SH-SY5Y (cell line): ENCODE measurements around the gene EFHC2.

Source experiments
- GATA2 ChIP-seq: IDR thresholded peaks from 2 replicates; pipeline ENCODE4 v1.6.1; 2011; ENCODE audit warnings: mild to moderate bottlenecking, low read depth, low read length
- GATA3 ChIP-seq: IDR thresholded peaks from 2 replicates; pipeline ENCODE4 v1.6.1; 2011; ENCODE audit warnings: low read depth, mild to moderate bottlenecking, low read length, moderate library complexity

DNA sequence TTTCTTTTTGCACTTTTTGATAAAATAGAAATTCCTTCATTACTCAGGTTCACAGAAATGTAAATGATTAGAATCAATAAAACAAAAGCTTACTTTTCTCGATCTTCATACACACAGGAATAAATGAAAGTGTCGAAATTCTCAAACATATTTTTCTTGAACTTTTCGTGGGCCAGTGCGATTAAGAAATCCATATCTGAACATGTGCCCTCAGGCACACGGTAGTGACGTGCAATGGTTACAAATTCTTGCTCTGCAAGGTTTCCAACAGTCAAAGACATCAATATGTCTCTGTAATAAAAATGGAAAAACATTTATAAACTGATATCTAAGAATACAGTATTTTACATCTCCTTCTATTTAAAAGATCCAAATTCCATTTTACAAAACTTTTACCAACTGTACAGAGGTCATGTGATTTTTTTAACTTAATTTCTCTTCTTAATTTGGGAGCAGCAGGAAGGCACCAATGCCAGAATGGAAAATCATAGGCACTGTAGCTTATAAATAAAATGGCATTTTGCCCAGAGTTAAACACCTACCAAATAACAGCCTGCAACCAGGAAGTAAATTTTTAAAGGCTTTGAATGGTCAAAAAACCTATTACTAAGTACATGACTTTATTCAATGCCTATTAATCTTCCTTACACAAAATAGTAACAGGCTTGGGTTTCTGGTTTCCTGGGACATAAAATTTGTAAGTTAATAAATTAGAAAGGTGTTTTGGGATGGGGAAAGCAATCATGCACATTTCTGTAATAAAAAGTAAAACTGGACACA lies 165.0 kb downstream of the EFHC2 start:
- no peak for TF ChIP-seq GATA2
- TF ChIP-seq GATA3 = no peak
